ENCODE data around the gene RGS3.

DNA sequence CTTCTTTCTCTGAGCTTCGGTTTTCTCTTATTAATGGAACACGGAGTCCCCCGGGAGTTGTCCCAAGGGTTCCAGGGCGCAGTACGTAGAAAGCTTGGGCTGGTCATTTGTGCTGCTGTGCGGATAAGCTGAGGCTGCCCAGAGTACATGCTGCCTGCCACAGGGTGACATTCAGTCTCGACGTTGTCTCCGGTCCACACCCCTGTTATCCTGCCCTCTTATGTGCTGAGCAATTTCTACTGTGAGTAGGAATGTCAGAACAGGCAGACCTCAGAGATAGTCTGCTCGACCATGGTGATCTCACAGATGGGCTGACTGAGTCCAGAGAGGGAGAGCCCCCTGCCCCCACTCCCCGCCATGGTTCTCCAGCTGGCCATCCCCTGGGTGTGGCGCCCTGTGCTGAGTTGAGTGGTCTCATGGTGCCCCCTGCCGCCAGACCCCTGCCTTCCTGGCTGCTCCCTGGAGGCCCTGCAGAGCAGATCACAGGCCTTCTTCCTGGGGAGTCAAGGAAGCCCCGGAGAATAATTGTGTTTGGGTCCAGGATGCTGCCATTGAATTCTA is 124.0 kb downstream of the RGS3 start:
- TF ChIP-seq, protein P1, sequence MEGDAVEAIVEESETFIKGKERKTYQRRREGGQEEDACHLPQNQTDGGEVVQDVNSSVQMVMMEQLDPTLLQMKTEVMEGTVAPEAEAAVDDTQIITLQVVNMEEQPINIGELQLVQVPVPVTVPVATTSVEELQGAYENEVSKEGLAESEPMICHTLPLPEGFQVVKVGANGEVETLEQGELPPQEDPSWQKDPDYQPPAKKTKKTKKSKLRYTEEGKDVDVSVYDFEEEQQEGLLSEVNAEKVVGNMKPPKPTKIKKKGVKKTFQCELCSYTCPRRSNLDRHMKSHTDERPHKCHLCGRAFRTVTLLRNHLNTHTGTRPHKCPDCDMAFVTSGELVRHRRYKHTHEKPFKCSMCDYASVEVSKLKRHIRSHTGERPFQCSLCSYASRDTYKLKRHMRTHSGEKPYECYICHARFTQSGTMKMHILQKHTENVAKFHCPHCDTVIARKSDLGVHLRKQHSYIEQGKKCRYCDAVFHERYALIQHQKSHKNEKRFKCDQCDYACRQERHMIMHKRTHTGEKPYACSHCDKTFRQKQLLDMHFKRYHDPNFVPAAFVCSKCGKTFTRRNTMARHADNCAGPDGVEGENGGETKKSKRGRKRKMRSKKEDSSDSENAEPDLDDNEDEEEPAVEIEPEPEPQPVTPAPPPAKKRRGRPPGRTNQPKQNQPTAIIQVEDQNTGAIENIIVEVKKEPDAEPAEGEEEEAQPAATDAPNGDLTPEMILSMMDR (conservative IDR thresholded peaks at IDR 0.05 in 1 of 2, IDR thresholded peaks at IDR 0.05 in 1 of 2; ENCODE audit: extremely low read depth in 1 of 2, insufficient read depth in 1 of 2, low read depth in 1 of 2, low read length in 2 of 2) = no peak
- TF ChIP-seq EZH2 (IDR thresholded peaks at IDR 0.05; ENCODE audit: borderline replicate concordance, low read length) = no peak
